HEK293 (cell line): Measurements from ENCODE around the gene CAPS.

Experiments used
- CTCF ChIA-PET: fragments of 350-600 bp; formaldehyde crosslinking; extraction: SDS; loops from one replicate; lab custom pipeline; 2021; ENCODE audit warnings: antibody characterized with exemption; lab: Yijun Ruan, JAX
- POLR2A ChIA-PET: fragments of 300-600 bp; formaldehyde crosslinking; extraction: SDS; loops from one replicate; lab custom pipeline; 2020; ENCODE audit warnings: antibody characterized with exemption, inconsistent platforms; lab: Yijun Ruan, JAX
- H3K27ac ChIP-seq: fragments of 200-500 bp; sonication (Bioruptor generic); 2 replicates; pipeline ENCODE4 v1.5.1; 2014; ENCODE audit warnings: low read depth, low read length, control low read depth, inconsistent platforms; ENCODE audit errors: extremely low read depth
- H3K36me3 ChIP-seq, 2 experiments: fragments of 200-500 bp in 1 of 2; sonication (Bioruptor generic) in 1 of 2; 1 replicate in 1 of 2; 2 replicates in 1 of 2; pipeline ENCODE4 v1.5.1; 2014 to 2017; ENCODE audit warnings: inconsistent platforms in 2 of 2, low read length in 2 of 2; ENCODE audit not compliant: control insufficient read depth in 2 of 2, insufficient read depth in 1 of 2
- H3K4me1 ChIP-seq: fragments of 200-500 bp; sonication (Bioruptor generic); 2 replicates; pipeline ENCODE4 v1.5.1; 2014; ENCODE audit warnings: mild to moderate bottlenecking, low read length, inconsistent platforms; ENCODE audit not compliant: control insufficient read depth, insufficient read depth
- H3K4me3 ChIP-seq: 2 replicates; pipeline ENCODE4 v1.5.1; 2011; ENCODE audit warnings: low read depth, mild to moderate bottlenecking, control low read depth, low read length, moderate library complexity
- H3K9me3 ChIP-seq: fragments of 200-500 bp; sonication (Bioruptor generic); 2 replicates; pipeline ENCODE4 v1.5.1; 2014; ENCODE audit warnings: low read depth, low read length, inconsistent platforms; ENCODE audit not compliant: control insufficient read depth, insufficient read depth
- HOXD13 ChIP-seq: sonication (generic); formaldehyde crosslinking; IDR thresholded peaks from 2 replicates; pipeline ENCODE4 v1.8.0; 2022; ENCODE audit warnings: missing genetic modification reagents, borderline replicate concordance
- KLF8 ChIP-seq: fragments of 450-650 bp; formaldehyde crosslinking; IDR thresholded peaks from 2 replicates; pipeline ENCODE4 v1.5.1; 2016; ENCODE audit warnings: missing biosample characterization, missing genetic modification characterization
- RBAK ChIP-seq: fragments of 450-650 bp; formaldehyde crosslinking; IDR thresholded peaks from 2 replicates; pipeline ENCODE4 v1.5.1; 2016; ENCODE audit warnings: missing biosample characterization, missing genetic modification characterization
- REPIN1 ChIP-seq: fragments of 450-650 bp; formaldehyde crosslinking; IDR thresholded peaks from 2 replicates; pipeline ENCODE4 v1.5.1; 2017; ENCODE audit warnings: missing biosample characterization, missing genetic modification characterization, low read depth
- ZIC2 ChIP-seq: fragments of 450-650 bp; formaldehyde crosslinking; IDR thresholded peaks from 2 replicates; pipeline ENCODE4 v1.5.1; 2016; ENCODE audit warnings: missing biosample characterization, missing genetic modification characterization
- ZNF138 ChIP-seq: fragments of 450-650 bp; formaldehyde crosslinking; IDR thresholded peaks from 2 replicates; pipeline ENCODE4 v1.5.1; 2016; ENCODE audit warnings: missing biosample characterization, missing genetic modification characterization, borderline replicate concordance
- ZNF146 ChIP-seq: fragments of 450-650 bp; formaldehyde crosslinking; IDR thresholded peaks from 2 replicates; pipeline ENCODE4 v1.5.1; 2016; ENCODE audit warnings: missing biosample characterization, missing genetic modification characterization
- ZNF211 ChIP-seq: fragments of 450-650 bp; formaldehyde crosslinking; IDR thresholded peaks from 2 replicates; pipeline ENCODE4 v1.5.1; 2016; ENCODE audit warnings: low read depth, missing biosample characterization, missing genetic modification characterization
- ZNF266 ChIP-seq: fragments of 450-650 bp; formaldehyde crosslinking; IDR thresholded peaks from 2 replicates; pipeline ENCODE4 v1.5.1; 2016; ENCODE audit warnings: missing biosample characterization, missing genetic modification characterization, low read depth
- ZNF335 ChIP-seq: fragments of 450-650 bp; formaldehyde crosslinking; conservative IDR thresholded peaks from 2 replicates; pipeline ENCODE4 v1.5.1; 2016; ENCODE audit warnings: missing biosample characterization, missing genetic modification characterization
- ZNF391 ChIP-seq: fragments of 450-650 bp; formaldehyde crosslinking; IDR thresholded peaks from 2 replicates; pipeline ENCODE4 v1.5.1; 2016; ENCODE audit warnings: low read depth, missing biosample characterization, missing genetic modification characterization, borderline replicate concordance
- ZNF48 ChIP-seq: fragments of 450-650 bp; formaldehyde crosslinking; IDR thresholded peaks from 2 replicates; pipeline ENCODE4 v1.5.1; 2016; ENCODE audit warnings: missing biosample characterization, missing genetic modification characterization
- ZSCAN23 ChIP-seq: fragments of 450-650 bp; formaldehyde crosslinking; IDR thresholded peaks from 2 replicates; pipeline ENCODE4 v1.5.1; 2016; ENCODE audit warnings: missing biosample characterization, missing genetic modification characterization
- ZXDB ChIP-seq: fragments of 450-650 bp; formaldehyde crosslinking; IDR thresholded peaks from 2 replicates; pipeline ENCODE4 v1.5.1; 2016; ENCODE audit warnings: missing biosample characterization, missing genetic modification characterization
- TF ChIP-seq, protein P1 (sequence below): fragments of 450-650 bp; formaldehyde crosslinking; IDR thresholded peaks from 2 replicates; pipeline ENCODE4 v1.5.1; 2016; ENCODE audit warnings: missing biosample characterization, missing genetic modification characterization
- TF ChIP-seq, protein P2 (sequence below): fragments of 450-650 bp; formaldehyde crosslinking; IDR thresholded peaks from 2 replicates; pipeline ENCODE4 v1.5.1; 2017; ENCODE audit warnings: missing biosample characterization, mild to moderate bottlenecking, missing genetic modification characterization, moderate library complexity

The CAPS gene

DNA sequence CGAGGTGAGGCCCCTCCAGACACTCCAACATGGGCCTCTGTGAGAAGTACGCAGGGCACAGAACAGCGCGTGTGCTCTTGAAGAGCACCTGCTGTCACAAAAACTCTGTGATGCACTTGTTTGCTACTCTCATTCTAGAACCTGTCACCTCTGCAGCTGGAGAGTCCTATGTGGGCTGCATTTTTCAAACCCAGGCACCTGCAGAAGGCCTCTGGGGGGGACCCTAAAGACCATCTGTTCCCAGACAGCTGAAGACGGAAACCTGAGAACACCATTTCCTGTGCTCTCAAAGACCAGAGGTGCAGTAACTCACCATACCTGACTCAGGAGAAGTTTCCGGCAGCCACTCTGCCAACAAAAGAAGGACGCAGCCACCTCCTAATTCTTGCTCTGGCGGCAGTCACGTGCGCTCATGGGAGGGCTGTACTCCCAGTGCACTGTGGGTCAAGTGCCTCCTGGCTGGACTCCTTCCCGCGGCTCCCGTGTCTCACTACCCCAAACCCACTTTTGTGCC lies 35.8 kb downstream of the CAPS start (continued):
- TF ChIP-seq, protein P1, sequence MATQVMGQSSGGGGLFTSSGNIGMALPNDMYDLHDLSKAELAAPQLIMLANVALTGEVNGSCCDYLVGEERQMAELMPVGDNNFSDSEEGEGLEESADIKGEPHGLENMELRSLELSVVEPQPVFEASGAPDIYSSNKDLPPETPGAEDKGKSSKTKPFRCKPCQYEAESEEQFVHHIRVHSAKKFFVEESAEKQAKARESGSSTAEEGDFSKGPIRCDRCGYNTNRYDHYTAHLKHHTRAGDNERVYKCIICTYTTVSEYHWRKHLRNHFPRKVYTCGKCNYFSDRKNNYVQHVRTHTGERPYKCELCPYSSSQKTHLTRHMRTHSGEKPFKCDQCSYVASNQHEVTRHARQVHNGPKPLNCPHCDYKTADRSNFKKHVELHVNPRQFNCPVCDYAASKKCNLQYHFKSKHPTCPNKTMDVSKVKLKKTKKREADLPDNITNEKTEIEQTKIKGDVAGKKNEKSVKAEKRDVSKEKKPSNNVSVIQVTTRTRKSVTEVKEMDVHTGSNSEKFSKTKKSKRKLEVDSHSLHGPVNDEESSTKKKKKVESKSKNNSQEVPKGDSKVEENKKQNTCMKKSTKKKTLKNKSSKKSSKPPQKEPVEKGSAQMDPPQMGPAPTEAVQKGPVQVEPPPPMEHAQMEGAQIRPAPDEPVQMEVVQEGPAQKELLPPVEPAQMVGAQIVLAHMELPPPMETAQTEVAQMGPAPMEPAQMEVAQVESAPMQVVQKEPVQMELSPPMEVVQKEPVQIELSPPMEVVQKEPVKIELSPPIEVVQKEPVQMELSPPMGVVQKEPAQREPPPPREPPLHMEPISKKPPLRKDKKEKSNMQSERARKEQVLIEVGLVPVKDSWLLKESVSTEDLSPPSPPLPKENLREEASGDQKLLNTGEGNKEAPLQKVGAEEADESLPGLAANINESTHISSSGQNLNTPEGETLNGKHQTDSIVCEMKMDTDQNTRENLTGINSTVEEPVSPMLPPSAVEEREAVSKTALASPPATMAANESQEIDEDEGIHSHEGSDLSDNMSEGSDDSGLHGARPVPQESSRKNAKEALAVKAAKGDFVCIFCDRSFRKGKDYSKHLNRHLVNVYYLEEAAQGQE (tag by site-specific recombination): no peak

DNA sequence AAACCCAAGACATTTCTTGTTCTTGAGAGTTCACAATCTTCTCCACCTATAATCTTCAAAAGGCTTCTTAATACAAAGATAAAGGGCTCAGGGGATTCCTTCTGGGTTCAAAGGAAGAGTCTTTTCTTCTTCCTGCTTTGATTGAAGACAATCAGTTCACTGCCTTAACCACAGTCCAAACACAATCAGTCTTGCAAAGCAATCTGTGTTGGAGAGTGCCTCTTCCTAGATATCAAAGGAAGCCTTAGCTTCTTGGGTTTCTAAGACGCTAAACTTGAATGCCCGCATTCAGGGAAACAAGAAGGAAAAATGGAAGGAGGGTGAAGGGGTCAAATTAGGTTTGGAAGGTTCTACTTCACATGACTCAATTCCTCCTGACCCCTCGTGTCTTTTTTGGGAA lies 36.7 kb downstream of the CAPS start:
- Histone ChIP-seq H3K4me3 (no peak overlapping the region), H3K4me1 (peaks cover 25% of the 10 kb centered on the region), H3K36me3 (peaks cover 0 to 29% of the 10 kb centered on the region in 2 experiments; a peak in 2 of 3 replicates), H3K27ac (no peak overlapping the region), H3K9me3 (no peaks in the 10 kb centered on the region)
- CTCF ChIA-PET: interaction anchor here (1.6 to 4.1 kb wide), 3 partner anchors 17 to 72 kb away, joined by 3 to 19 read pairs (median 5); no protein-coding TSS in a partner anchor
- TF ChIP-seq ZNF266 (tag by site-specific recombination) (no peak), ZNF48 (tag by site-specific recombination) (no peak), RBAK (tag by site-specific recombination) (no peak), KLF8 (no peak), ZNF335 (tag by site-specific recombination) (no peak), ZNF146 (tag by site-specific recombination) (no peak), ZNF391 (tag by site-specific recombination) (no peak), ZXDB (tag by site-specific recombination) (no peak), ZNF211 (tag by site-specific recombination) (no peak), REPIN1 (tag by site-specific recombination) (no peak), HOXD13 (CRISPR knock-in tag) (no peak), ZNF138 (tag by site-specific recombination) (no peak)
- POLR2A ChIA-PET: no interaction called here

DNA sequence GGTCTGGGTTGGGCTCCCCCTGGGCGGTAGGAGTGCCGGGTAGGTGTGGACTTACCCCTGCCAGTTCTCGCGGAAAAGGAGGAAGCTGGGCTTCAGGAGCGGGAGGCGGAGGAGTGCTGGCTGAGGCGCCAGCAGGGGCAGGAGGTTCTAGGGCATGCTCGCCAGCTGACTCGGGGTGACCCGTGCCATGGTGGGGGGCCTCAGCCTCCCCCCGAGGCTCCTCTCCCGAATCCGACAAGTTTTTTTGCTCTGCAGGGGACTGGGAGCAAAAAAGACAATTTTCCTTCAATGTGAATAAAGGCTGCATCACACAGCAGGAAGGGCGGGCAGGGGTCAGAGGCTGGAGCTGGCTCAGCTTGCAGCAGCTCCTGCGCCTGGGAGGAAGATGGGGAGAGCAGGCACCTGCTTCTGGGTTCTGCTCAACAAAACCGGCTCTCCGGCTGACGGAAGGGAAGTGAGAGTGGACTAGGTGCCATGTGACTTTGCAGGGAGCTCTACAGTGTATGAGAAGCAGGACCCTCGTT lies 37.3 kb downstream of the CAPS start:
- no peaks in the 10 kb centered on the region for H3K9me3 ChIP-seq
- no peak overlapping the region for H3K27ac ChIP-seq
- CTCF ChIA-PET: interaction anchor here (0.9 to 7.3 kb wide), 3 partner anchors 16 to 71 kb away, joined by 3 to 60 read pairs (median 3); no protein-coding TSS in a partner anchor
- H3K4me3 ChIP-seq: no peak overlapping the region
- H3K36me3 ChIP-seq: peaks cover 0 to 22% of the 10 kb centered on the region in 2 experiments; a peak in 2 of 3 replicates
- TF ChIP-seq, protein P2, sequence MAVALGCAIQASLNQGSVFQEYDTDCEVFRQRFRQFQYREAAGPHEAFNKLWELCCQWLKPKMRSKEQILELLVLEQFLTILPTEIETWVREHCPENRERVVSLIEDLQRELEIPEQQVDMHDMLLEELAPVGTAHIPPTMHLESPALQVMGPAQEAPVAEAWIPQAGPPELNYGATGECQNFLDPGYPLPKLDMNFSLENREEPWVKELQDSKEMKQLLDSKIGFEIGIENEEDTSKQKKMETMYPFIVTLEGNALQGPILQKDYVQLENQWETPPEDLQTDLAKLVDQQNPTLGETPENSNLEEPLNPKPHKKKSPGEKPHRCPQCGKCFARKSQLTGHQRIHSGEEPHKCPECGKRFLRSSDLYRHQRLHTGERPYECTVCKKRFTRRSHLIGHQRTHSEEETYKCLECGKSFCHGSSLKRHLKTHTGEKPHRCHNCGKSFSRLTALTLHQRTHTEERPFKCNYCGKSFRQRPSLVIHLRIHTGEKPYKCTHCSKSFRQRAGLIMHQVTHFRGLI (tag by site-specific recombination): 0 out of 2 replicates have a peak, but pooled peaks have one; percentile 29
- TF ChIP-seq ZSCAN23 (no peak), ZIC2 (tag by site-specific recombination) (peak; percentile 30; the same call in 1 of the 2 replicates)
- TF ChIP-seq, all 188 proteins: peak for 2
- POLR2A ChIA-PET: no interaction called here
- H3K4me1 ChIP-seq: peaks cover 31% of the 10 kb centered on the region
